Activated T-cell treated with anti-CD3 and anti-CD28 coated beads, Interleukin-2, amount 50 U/mL, for 24 hours (primary cell): ENCODE measurements around the gene PTOV1.
"Not testable (repeated sequence)": the region's sequence is repeated elsewhere in the genome, so short reads cannot be mapped to it uniquely, and the experiment has no call there.

Source experiments
- DNase-seq: peaks from one replicate; pipeline ENCODE4 v3.0.0-alpha.2; 2020
- H3K27ac Mint-ChIP-seq: 2 replicates; pipeline ENCODE4 v1.8.0; 2020; ENCODE audit warnings: mild to moderate bottlenecking, mixed read lengths
- H3K27me3 Mint-ChIP-seq: 2 replicates; pipeline ENCODE4 v1.8.0; 2020; ENCODE audit warnings: mixed read lengths
- H3K36me3 Mint-ChIP-seq: 2 replicates; pipeline ENCODE4 v1.8.0; 2020; ENCODE audit warnings: low read depth, mixed read lengths
- H3K4me1 Mint-ChIP-seq: 2 replicates; pipeline ENCODE4 v1.8.0; 2020; ENCODE audit warnings: low read depth, mixed read lengths
- H3K4me3 Mint-ChIP-seq: 2 replicates; pipeline ENCODE4 v1.8.0; 2020; ENCODE audit warnings: mild to moderate bottlenecking, moderate library complexity, mixed read lengths
- H3K9me3 Mint-ChIP-seq: 2 replicates; pipeline ENCODE4 v1.8.0; 2020; ENCODE audit warnings: mixed read lengths

PTOV1 gene

GRCh38 chr19:49811328-49811727, 39.6 kb upstream of the PTOV1 start:
- no peaks in the 10 kb centered on the region for H3K27me3 Mint-ChIP-seq
- no peaks in the 10 kb centered on the region for H3K9me3 Mint-ChIP-seq
- peaks cover 23% of the 10 kb centered on the region for H3K36me3 Mint-ChIP-seq
- DNase-seq: no peak
- peaks cover 49% of the 10 kb centered on the region for H3K4me1 Mint-ChIP-seq
- H3K4me3 Mint-ChIP-seq: no peak overlapping the region
- peak overlapping the region; percentile 63 for H3K27ac Mint-ChIP-seq

DNA sequence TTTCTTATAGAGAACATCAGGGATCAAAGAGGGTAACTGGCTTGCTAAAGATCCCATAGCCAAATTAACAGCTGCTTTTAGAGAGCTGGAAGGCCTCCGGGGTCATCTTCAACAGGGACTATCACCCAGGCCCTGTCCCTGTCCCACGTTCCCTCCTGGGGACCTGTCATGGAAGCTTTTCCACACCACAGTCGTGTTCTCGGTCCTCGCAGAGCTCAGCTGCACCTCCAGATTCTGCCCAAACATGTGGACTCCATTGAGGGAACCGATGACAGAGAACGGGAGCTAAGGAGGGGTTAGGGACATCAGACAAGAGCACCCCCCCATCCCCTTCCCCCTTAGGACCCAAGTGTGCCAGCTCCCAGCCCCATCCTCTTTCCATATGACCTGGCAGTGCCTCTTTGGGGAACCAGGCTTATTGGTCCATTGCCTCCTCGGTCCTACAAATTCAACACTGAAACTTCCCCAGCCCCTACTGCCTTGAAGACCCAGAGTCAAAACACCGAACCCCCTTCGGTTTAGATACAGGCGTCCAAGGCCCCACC, 38.4 kb upstream of the PTOV1 start:
- no peaks in the 10 kb centered on the region for H3K27me3 Mint-ChIP-seq
- peaks cover 52% of the 10 kb centered on the region for H3K4me1 Mint-ChIP-seq
- peak overlapping the region; percentile 98 for H3K27ac Mint-ChIP-seq
- H3K4me3 Mint-ChIP-seq: peak overlapping the region; percentile 89
- H3K36me3 Mint-ChIP-seq: peaks cover 15% of the 10 kb centered on the region
- DNase-seq: no peak
- no peaks in the 10 kb centered on the region for H3K9me3 Mint-ChIP-seq

DNA sequence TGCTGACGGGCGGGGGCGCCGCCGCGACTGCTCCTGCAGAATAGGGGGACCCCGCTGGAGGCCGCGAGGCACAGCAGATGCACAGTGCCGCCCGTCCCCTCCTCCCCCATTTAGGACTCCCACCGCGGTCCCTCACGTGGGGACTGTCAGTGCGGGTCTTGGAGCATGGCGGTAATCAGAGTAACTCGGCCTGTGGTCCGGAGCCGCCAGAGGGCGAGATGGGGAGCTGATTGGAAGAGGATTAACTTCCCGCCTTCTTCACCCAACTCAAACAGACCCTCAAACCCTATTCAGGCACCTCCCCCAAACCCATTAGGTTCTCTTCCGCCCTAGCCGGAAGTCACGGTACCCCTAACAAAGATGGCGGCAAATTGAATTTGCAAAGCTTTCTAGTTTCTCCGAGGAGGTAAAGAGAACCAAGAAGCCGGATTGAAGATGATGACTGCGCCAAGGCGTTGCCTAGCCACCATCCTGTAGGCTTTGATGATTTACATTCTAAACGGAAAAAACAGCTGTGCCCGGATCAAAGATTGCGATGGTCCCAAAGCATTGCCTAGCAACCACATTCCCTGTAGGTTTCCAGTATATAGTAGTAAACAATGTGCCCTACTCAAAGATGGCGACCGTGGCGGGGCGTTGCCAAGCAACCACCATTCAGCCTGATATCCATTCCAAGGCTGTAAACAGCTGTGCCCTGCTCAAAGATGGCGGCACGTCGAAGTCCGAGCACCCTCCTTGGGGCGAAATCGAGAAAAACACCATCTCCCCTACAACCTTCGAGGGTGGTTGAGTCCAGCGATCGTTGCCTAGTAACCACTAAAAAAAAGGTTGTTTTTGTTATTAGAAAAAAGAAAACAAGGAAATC, 37.7 kb upstream of the PTOV1 start, which contains the start of gene FUZ:
Gene FUZ (minus strand): TSS at position 296 of the 865 bp plus-strand sequence. CDS start 186 bp downstream, at position 110.
- Mint-ChIP-seq H3K36me3 (peaks cover 15% of the 10 kb centered on the region), H3K9me3 (no peaks in the 10 kb centered on the region), H3K27ac (peak within 1 kb of the TSS; percentile 98), H3K4me3 (peak within 1 kb of the TSS; percentile 89), H3K4me1 (peaks cover 47% of the 10 kb centered on the region), H3K27me3 (no peaks in the 10 kb centered on the region)
- DNase-seq: peak; percentile 91

DNA sequence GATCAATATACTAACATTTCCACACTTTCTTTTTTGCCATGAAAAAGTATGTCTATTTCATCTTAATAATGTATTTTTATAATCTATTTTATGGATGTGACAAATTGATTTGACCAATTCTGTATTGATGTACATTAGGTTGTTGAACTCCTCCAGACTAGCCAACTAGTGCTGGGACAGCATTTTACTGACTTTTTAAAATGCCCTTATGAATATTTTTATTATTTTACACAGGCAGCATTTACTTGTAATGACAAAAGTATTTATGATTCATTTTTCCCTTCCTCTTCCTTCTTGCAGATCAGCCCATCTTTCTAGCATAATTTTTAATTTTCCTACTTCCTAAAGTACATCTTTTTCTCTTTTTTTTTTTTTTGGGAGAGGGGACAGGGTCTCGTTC, 36.9 kb upstream of the PTOV1 start:
- Mint-ChIP-seq H3K4me1 (peaks cover 42% of the 10 kb centered on the region), H3K27me3 (no peaks in the 10 kb centered on the region), H3K36me3 (peaks cover 18% of the 10 kb centered on the region), H3K4me3 (peak overlapping the region; percentile 89), H3K27ac (peak overlapping the region; percentile 31), H3K9me3 (no peaks in the 10 kb centered on the region)
- no peak for DNase-seq

DNA sequence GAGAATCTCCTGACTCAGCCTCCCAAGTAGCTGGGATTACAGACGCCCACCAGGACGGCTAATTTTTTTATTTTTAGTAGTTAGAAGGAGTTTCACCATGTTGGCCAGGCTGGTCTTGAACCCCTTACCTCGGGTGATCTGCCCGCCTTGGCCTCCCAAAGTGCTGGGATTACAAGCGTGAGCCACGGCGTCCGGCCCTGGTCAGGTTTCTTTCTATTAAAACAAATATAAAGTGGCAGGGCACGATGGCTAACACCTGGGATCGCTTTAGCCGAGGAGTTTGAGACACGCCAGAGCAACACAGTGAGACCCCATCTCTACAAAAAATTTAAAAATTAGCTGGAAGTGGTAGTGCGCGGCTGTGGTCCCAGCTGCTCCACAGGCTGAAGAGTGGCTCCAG, 34.4 kb upstream of the PTOV1 start:
- DNase-seq: no peak
- H3K36me3 Mint-ChIP-seq: peaks cover 25% of the 10 kb centered on the region
- H3K27ac Mint-ChIP-seq: no peak overlapping the region
- H3K9me3 Mint-ChIP-seq: no peaks in the 10 kb centered on the region
- H3K4me3 Mint-ChIP-seq: no peak overlapping the region
- H3K27me3 Mint-ChIP-seq: no peaks in the 10 kb centered on the region
- peaks cover 46% of the 10 kb centered on the region for H3K4me1 Mint-ChIP-seq

- Mint-ChIP-seq H3K27ac (peak within 1 kb of the TSS; percentile 98), H3K4me3 (peak within 1 kb of the TSS; percentile 90), H3K36me3 (peaks cover 26% of the 10 kb centered on the region), H3K27me3 (no peaks in the 10 kb centered on the region), H3K4me1 (peaks cover 33% of the 10 kb centered on the region), H3K9me3 (no peaks in the 10 kb centered on the region)
- peak; percentile 94 for DNase-seq
Observed at GRCh38 chr19:49817964-49818648, 32.9 kb upstream of the PTOV1 start, which contains the start of gene MED25. Gene MED25 (plus strand): TSS chr19:49818289. CDS start chr19:49818342, 53 bp downstream.

- Mint-ChIP-seq H3K27me3 (no peaks in the 10 kb centered on the region), H3K4me3 (peak overlapping the region; percentile 90), H3K36me3 (peaks cover 30% of the 10 kb centered on the region), H3K4me1 (peaks cover 28% of the 10 kb centered on the region), H3K27ac (peak overlapping the region; percentile 98), H3K9me3 (no peaks in the 10 kb centered on the region)
- DNase-seq: no peak
Observed at GRCh38 chr19:49818649-49819370, 32.1 kb upstream of the PTOV1 start.

DNA sequence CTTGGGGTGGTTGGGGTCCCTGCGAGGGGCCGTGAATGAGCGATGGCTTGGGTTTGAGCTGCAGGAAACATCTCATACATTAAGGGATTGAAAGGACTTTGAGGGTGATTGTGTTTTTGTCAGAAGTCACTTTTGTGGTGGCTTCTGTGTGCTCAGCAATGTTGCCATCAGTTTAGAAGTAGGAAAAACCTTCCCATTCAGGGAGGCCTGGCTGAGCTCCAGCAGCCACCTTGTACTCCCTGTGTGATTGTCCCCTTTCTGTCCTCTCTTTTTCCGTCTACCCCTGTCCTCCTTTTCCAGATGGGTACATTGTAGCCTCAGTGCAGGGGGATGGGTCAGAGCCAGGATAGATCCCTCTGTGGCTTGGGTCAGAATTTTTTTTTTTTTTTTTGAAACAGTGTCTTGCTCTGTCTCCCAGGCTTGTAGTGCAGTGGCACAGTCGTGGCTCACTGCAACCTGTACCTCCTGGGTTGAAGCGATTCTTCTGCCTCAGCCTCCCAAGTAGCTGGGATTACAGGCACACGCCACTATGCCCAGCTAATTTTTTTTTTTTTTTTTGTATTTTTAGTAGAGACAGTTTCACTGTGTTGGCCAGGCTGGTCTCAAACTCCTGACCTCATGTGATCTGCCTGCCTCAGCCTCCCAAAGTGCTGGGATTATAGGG, 31.4 kb upstream of the PTOV1 start:
- not testable (repeated sequence) for H3K9me3 Mint-ChIP-seq, DNase-seq
- peak overlapping the region; percentile 90 for H3K4me3 Mint-ChIP-seq

DNA sequence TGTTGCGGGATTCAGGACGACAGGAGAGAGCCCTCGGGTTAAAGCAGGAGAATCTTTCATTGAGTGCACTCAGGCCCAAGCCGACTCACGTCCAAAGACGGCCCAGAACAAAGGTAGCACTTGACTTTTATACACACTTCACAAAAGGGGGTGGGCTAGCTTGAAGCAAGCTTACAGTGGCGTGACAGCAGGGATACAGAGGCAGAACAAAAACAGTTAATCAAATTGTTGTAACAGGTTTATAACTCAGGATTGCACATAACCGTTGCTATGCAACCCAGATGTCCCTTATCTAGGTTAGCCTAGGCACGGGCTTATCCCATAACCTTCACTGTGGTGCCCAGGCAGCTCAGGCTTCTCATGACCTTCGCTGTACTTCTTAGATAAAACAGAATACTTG, 30.8 kb upstream of the PTOV1 start:
- Mint-ChIP-seq H3K36me3 (peaks cover 41% of the 10 kb centered on the region), H3K4me3 (no peak overlapping the region), H3K27ac (no peak overlapping the region), H3K4me1 (peaks cover 21% of the 10 kb centered on the region), H3K9me3 (no peaks in the 10 kb centered on the region), H3K27me3 (no peaks in the 10 kb centered on the region)
- no peak for DNase-seq

More for the DNA sequence above, 31.4 kb upstream of the PTOV1 start:
- H3K4me1 Mint-ChIP-seq: peaks cover 23% of the 10 kb centered on the region
- H3K27ac Mint-ChIP-seq: peak overlapping the region; percentile 98
- not testable (repeated sequence) for H3K27me3 Mint-ChIP-seq
- H3K36me3 Mint-ChIP-seq: peaks cover 37% of the 10 kb centered on the region

DNA sequence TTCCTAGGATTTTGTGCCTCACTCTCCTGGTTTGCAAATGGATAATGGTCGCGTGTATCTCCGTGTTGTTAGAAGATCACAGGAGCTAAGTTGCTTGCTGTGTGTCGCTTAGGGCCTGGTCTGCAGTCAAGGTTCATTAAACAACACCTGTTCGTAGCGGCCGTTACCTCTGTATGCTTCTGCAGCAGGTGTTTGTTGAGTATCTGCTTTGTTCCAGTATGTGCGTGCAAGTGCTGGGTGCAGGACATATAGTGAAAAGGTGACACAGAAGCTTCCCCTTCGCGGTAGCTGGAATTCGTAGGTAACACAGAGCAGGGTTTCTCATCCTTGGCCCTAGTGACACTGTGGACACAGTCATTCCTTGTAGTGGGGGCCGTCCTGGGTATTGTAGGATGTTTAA, 27.5 kb upstream of the PTOV1 start:
- DNase-seq: no peak
- Mint-ChIP-seq H3K4me1 (peaks cover 13% of the 10 kb centered on the region), H3K9me3 (no peaks in the 10 kb centered on the region), H3K4me3 (no peak overlapping the region), H3K36me3 (peaks cover 51% of the 10 kb centered on the region), H3K27me3 (no peaks in the 10 kb centered on the region), H3K27ac (no peak overlapping the region)

DNA sequence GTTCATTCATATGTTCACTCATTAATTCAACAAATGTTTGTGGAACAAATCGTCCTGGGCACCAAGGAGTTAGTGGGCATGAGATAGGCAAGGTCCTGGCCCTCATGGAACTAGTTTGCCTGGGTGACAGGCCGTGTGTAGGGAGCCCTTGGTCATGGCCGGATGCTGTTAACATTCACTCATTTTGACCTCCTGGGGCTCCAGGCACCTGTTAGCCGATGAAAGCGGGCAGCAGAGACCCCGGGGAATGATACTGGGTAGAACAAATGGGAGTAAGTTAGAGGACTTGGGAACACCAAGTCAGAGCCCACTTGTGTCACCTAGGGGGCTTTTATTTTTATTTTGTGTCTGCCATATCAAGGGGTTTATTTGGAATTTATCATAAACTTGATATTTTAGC, 26.3 kb upstream of the PTOV1 start:
- no peak for DNase-seq
- Mint-ChIP-seq H3K9me3 (no peaks in the 10 kb centered on the region), H3K27me3 (no peaks in the 10 kb centered on the region), H3K4me1 (peaks cover 6% of the 10 kb centered on the region), H3K4me3 (no peak overlapping the region), H3K36me3 (peaks cover 53% of the 10 kb centered on the region), H3K27ac (no peak overlapping the region)

DNA sequence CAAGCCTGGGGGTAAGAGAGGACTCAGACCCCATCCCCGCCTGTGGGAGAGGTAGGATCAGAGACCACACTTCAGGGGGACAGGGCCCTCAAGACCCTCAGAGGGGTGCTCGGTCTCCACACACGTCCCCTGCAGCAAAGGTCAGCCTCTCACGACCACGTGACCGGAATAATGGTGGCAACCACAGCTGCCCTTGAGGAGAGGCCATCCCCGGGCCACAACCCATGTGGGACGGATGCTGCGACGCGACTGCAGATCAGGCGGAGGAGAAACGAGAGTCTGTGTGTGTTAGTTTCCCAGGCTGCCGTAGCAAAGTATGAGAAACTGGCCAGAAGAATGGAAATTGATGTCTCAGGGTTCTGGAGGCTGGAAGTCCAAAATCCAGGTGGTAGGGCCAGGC, 23.9 kb upstream of the PTOV1 start:
- Mint-ChIP-seq H3K36me3 (peaks cover 63% of the 10 kb centered on the region), H3K9me3 (no peaks in the 10 kb centered on the region), H3K4me3 (no peak overlapping the region), H3K27me3 (no peaks in the 10 kb centered on the region), H3K27ac (no peak overlapping the region), H3K4me1 (no peaks in the 10 kb centered on the region)
- DNase-seq: no peak

DNA sequence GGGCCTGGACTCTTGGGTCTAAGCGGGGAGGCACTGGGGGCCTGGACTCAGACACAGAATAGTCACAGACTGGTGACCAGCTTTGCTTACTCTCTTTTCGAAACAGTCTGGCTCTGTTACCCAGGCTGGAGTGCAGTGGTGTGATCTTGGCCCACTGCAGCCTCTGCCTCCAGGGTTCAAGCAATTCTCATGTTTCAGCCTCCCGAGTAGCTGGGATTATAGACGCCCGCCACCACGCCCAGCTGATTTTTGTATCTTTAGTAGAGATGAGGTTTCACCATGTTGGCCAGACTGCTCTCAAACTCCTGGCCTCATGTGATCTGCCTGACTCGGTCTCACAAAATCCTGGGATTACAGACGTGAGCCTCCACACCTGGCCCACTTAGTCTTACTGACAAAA, 21.8 kb upstream of the PTOV1 start:
- H3K27me3 Mint-ChIP-seq: no peaks in the 10 kb centered on the region
- no peaks in the 10 kb centered on the region for H3K9me3 Mint-ChIP-seq
- DNase-seq: no peak

GRCh38 chr19:49829721-49830120, 21.2 kb upstream of the PTOV1 start:
- Mint-ChIP-seq H3K27me3 (no peaks in the 10 kb centered on the region), H3K4me1 (no peaks in the 10 kb centered on the region), H3K27ac (no peak overlapping the region), H3K36me3 (peaks cover 67% of the 10 kb centered on the region), H3K4me3 (no peak overlapping the region), H3K9me3 (no peaks in the 10 kb centered on the region)
- DNase-seq: no peak

More for the DNA sequence above, 21.8 kb upstream of the PTOV1 start:
- Mint-ChIP-seq H3K27ac (no peak overlapping the region), H3K4me3 (no peak overlapping the region), H3K4me1 (no peaks in the 10 kb centered on the region), H3K36me3 (peaks cover 67% of the 10 kb centered on the region)
